ENCODE results near the gene VPS18. TPM values are rescaled to one million over a fixed set of nuclear protein-coding genes. Genes with fewer than 3 reads are reported as not detected.
A peak's percentile ranks its signal among the peaks of the same experiment; 100 is the strongest.

The VPS18 gene
- polyA plus RNA-seq, 1 donor from 2014 or later, result 13.8 TPM

DNA sequence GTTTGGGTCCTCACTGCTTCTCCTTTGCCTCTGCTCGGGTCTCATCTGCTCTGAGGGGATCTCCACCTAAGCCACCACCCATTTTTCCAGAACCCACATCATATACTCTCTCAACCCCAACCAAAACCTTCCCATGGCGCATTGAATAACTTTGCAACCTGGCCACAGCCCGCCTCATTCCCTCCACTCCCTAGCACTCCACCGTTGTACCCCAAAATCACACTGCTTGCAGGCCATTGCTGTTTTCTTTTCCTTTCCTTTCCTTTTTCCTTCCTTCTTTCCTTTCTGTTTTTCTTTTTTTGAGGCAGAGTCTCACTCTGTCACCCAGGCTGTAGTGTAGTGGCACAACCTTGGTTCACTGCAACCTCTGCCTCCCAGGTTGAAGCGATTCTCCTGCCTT is 3.1 kb upstream of the VPS18 start:
- Histone ChIP-seq H4K20me1 (ENCODE audit: insufficient read depth) (no peaks in the 10 kb centered on the region), H3K4me3 (ENCODE audit: low read length) (no peak overlapping the region), H3K27ac (ENCODE audit: low read length) (no peak overlapping the region), H3K36me3 (ENCODE audit: insufficient read depth, low read length) (no peaks in the 10 kb centered on the region), H3K9ac (ENCODE audit: low read length) (no peak overlapping the region), H3K9me3 (ENCODE audit: low read length) (no peaks in the 10 kb centered on the region), H3K9me2 (ENCODE audit: insufficient read depth, low read length) (no peaks in the 10 kb centered on the region), H3F3A (ENCODE audit: insufficient read depth, low read length, poor library complexity, severe bottlenecking) (no peaks in the 10 kb centered on the region), H2AFZ (ENCODE audit: low read depth, low read length) (no peak overlapping the region), H3K4me2 (ENCODE audit: low read length) (no peak overlapping the region), H3K79me2 (replicated peaks; ENCODE audit: insufficient read depth, low read length) (peaks cover 13% of the 10 kb centered on the region), H3K27me3 (ENCODE audit: insufficient read depth, low read depth, low read length) (no peaks in the 10 kb centered on the region)
- TF ChIP-seq EP300 (conservative IDR thresholded peaks at IDR 0.05; ENCODE audit: poor library complexity, severe bottlenecking), result no peak
- TF ChIP-seq SMC3 (conservative IDR thresholded peaks at IDR 0.05; ENCODE audit: poor library complexity), result no peak
- no peak for TF ChIP-seq RAD21 (conservative IDR thresholded peaks at IDR 0.05)
- TF ChIP-seq, protein P1, sequence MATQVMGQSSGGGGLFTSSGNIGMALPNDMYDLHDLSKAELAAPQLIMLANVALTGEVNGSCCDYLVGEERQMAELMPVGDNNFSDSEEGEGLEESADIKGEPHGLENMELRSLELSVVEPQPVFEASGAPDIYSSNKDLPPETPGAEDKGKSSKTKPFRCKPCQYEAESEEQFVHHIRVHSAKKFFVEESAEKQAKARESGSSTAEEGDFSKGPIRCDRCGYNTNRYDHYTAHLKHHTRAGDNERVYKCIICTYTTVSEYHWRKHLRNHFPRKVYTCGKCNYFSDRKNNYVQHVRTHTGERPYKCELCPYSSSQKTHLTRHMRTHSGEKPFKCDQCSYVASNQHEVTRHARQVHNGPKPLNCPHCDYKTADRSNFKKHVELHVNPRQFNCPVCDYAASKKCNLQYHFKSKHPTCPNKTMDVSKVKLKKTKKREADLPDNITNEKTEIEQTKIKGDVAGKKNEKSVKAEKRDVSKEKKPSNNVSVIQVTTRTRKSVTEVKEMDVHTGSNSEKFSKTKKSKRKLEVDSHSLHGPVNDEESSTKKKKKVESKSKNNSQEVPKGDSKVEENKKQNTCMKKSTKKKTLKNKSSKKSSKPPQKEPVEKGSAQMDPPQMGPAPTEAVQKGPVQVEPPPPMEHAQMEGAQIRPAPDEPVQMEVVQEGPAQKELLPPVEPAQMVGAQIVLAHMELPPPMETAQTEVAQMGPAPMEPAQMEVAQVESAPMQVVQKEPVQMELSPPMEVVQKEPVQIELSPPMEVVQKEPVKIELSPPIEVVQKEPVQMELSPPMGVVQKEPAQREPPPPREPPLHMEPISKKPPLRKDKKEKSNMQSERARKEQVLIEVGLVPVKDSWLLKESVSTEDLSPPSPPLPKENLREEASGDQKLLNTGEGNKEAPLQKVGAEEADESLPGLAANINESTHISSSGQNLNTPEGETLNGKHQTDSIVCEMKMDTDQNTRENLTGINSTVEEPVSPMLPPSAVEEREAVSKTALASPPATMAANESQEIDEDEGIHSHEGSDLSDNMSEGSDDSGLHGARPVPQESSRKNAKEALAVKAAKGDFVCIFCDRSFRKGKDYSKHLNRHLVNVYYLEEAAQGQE (IDR thresholded peaks at IDR 0.05; ENCODE audit: borderline replicate concordance), result no peak
- no peak for TF ChIP-seq TAF1 (IDR thresholded peaks at IDR 0.05; ENCODE audit: low read depth)
- no peak for TF ChIP-seq MXI1 (conservative IDR thresholded peaks at IDR 0.05; ENCODE audit: poor library complexity, severe bottlenecking)
- no peak for TF ChIP-seq EZH2 (IDR thresholded peaks at IDR 0.05; ENCODE audit: borderline replicate concordance, insufficient read depth, low read length, poor library complexity, severe bottlenecking)
- TF ChIP-seq, protein P2, sequence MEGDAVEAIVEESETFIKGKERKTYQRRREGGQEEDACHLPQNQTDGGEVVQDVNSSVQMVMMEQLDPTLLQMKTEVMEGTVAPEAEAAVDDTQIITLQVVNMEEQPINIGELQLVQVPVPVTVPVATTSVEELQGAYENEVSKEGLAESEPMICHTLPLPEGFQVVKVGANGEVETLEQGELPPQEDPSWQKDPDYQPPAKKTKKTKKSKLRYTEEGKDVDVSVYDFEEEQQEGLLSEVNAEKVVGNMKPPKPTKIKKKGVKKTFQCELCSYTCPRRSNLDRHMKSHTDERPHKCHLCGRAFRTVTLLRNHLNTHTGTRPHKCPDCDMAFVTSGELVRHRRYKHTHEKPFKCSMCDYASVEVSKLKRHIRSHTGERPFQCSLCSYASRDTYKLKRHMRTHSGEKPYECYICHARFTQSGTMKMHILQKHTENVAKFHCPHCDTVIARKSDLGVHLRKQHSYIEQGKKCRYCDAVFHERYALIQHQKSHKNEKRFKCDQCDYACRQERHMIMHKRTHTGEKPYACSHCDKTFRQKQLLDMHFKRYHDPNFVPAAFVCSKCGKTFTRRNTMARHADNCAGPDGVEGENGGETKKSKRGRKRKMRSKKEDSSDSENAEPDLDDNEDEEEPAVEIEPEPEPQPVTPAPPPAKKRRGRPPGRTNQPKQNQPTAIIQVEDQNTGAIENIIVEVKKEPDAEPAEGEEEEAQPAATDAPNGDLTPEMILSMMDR (IDR thresholded peaks at IDR 0.05; ENCODE audit: poor library complexity, severe bottlenecking), result no peak
- TF ChIP-seq POLR2AphosphoS5 (IDR thresholded peaks at IDR 0.05), result no peak

DNA sequence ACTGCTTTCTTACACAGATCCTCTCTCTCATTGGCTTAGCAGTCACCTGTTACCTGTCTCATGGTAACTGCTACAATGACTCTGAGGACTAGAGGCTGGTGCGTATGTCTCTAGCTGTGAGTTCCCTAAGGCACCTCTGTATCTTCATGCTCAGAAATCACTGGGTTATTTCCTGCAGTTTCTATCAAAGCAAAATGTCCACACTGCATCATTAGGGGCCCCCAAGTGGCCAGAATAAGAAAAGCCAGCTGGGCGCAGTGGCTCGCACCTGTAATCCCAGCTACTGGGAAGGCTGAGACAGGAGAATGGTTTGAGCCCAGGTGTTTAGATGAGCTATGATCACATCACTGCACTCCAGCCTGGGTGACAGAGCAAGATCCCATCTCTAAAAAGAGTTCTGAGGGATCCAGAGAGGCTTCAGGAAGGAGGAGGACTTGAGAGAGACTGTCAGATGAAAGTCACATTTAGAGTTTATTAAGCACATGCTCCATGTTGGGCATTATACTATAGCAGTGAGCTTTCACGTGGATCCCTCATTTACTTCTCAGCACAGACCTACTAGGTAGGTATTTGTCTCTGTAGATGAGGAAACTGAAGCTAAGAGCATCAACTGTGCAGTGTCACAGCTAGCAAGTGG is 2.3 kb upstream of the VPS18 start:
- Histone ChIP-seq H3F3A (ENCODE audit: insufficient read depth, low read length, poor library complexity, severe bottlenecking) (no peaks in the 10 kb centered on the region), H3K9ac (ENCODE audit: low read length) (no peak overlapping the region), H3K9me2 (ENCODE audit: insufficient read depth, low read length) (no peaks in the 10 kb centered on the region), H3K79me2 (replicated peaks; ENCODE audit: insufficient read depth, low read length) (peaks cover 13% of the 10 kb centered on the region), H3K36me3 (ENCODE audit: insufficient read depth, low read length) (no peaks in the 10 kb centered on the region), H3K27me3 (ENCODE audit: insufficient read depth, low read depth, low read length) (no peaks in the 10 kb centered on the region), H3K9me3 (ENCODE audit: low read length) (no peaks in the 10 kb centered on the region), H3K4me2 (ENCODE audit: low read length) (no peak overlapping the region), H3K4me3 (ENCODE audit: low read length) (no peak overlapping the region), H2AFZ (ENCODE audit: low read depth, low read length) (no peak overlapping the region), H4K20me1 (ENCODE audit: insufficient read depth) (no peaks in the 10 kb centered on the region), H3K27ac (ENCODE audit: low read length) (no peak overlapping the region)
- peak; percentile 68 for TF ChIP-seq RAD21 (conservative IDR thresholded peaks at IDR 0.05)
- TF ChIP-seq, protein P2 (IDR thresholded peaks at IDR 0.05; ENCODE audit: poor library complexity, severe bottlenecking), result peak; percentile 74
- TF ChIP-seq EP300 (conservative IDR thresholded peaks at IDR 0.05; ENCODE audit: poor library complexity, severe bottlenecking), result no peak
- peak; percentile 63 for TF ChIP-seq SMC3 (conservative IDR thresholded peaks at IDR 0.05; ENCODE audit: poor library complexity)

Measured in neural cell (in vitro differentiated cells).